Measurements from ENCODE around the gene GGA1. TPM values are rescaled to one million over a fixed set of nuclear protein-coding genes. Genes with fewer than 3 reads are reported as not detected.
A peak's percentile ranks its signal among the peaks of the same experiment; 100 is the strongest.

The GGA1 gene
- total RNA-seq, 1 experiment from 2014 or later: 52.7 TPM

- ChIA-PET POLR2A (interaction anchor here (1.7 to 8.6 kb wide), 3 partner anchors 23 to 41 kb away, joined by 8 to 194 read pairs (median 19); no protein-coding TSS in a partner anchor), CTCF (interaction anchor here (0.6 to 15.3 kb wide), 17 partner anchors 9 to 307 kb away, joined by 3 to 667 read pairs (median 10); no protein-coding TSS in a partner anchor)
- DNase-seq (ENCODE audit: unreplicated experiment): no peak
- BruUV-seq (replicated peaks): no TSS peak
- Mint-ChIP-seq H3K9me3 (ENCODE audit: unreplicated experiment) (no peaks in the 10 kb centered on the region), H3K4me3 (ENCODE audit: unreplicated experiment) (no peak overlapping the region), H3K4me1 (ENCODE audit: insufficient read depth, unreplicated experiment) (peaks cover 37% of the 10 kb centered on the region), H3K27ac (ENCODE audit: low read depth, unreplicated experiment) (no peak overlapping the region), H3K36me3 (ENCODE audit: insufficient read depth, unreplicated experiment) (peaks cover 28% of the 10 kb centered on the region), H3K27me3 (ENCODE audit: insufficient read depth, unreplicated experiment) (no peaks in the 10 kb centered on the region)
- TF ChIP-seq CTCF (IDR thresholded peaks at IDR 0.05; ENCODE audit: unreplicated experiment): no peak
- intact Hi-C loops (cut with micrococcal nuclease): loop anchor here (10.0 kb wide), 1 partner anchor 92 kb away; no protein-coding TSS in a partner anchor
These were observed 42.3 kb upstream of the GGA1 start for GRCh38 chr22:37566329-37566837.

DNA sequence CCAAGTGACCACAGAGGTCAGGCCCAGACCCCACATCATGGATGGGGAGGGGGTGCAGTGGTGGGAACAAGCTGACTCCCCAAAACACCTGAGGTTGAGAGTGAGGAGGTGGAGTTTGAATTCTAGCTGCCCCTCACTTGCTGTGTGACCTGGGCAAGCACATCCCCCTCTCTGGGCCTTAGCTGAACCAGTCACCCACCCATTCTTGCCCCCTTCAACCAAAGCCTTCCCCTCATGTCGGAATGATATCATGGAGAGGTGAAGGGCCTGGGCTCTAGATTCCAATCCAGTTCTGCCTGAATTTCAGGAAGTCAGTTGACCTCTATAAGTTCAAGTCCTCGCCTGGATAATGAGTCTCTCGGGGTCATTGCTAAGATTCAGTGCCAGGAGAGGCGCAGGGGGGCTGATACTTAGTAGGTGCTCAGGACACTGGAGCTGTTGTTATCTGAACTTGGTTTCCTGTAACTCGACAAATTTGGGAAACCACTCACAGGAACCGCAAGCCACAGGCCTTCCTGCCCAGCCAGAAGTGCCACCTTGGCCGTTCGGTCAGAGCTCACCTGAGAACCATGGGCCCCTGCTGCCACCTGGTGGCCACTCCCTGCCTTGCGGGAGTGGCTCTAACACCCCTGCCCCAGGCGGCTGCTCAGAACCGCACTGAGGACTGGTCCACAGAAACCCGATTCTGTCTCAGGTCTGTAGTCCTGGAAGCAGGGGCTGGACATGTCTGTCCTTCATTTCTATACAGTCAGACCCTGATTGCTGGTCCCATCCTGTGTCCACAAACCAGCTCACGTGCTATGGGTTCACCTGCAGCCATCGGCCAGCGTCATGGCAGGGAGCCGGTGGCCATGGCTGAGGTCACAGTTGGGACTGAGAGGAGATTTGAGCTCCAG, 41.5 kb upstream of the GGA1 start:
- Mint-ChIP-seq H3K4me3 (ENCODE audit: unreplicated experiment) (no peak overlapping the region), H3K27me3 (ENCODE audit: insufficient read depth, unreplicated experiment) (no peaks in the 10 kb centered on the region), H3K36me3 (ENCODE audit: insufficient read depth, unreplicated experiment) (peaks cover 28% of the 10 kb centered on the region), H3K4me1 (ENCODE audit: insufficient read depth, unreplicated experiment) (peaks cover 32% of the 10 kb centered on the region), H3K9me3 (ENCODE audit: unreplicated experiment) (no peaks in the 10 kb centered on the region), H3K27ac (ENCODE audit: low read depth, unreplicated experiment) (no peak overlapping the region)
- intact Hi-C loops (cut with micrococcal nuclease): loop anchor here (1.0 to 10.0 kb wide), 2 partner anchors 22 to 92 kb away; no protein-coding TSS in a partner anchor
- BruUV-seq (replicated peaks): no TSS peak
- POLR2A ChIA-PET: interaction anchor here (0.6 to 8.6 kb wide), 5 partner anchors 23 to 307 kb away, joined by 3 to 194 read pairs (median 3); no protein-coding TSS in a partner anchor
- peak; percentile 84 for TF ChIP-seq CTCF (IDR thresholded peaks at IDR 0.05; ENCODE audit: unreplicated experiment)
- CTCF ChIA-PET: interaction anchor here (0.6 to 15.3 kb wide), 33 partner anchors 9 to 1355 kb away, joined by 3 to 667 read pairs (median 4); partner anchors contain the start of gene LGALS2
- DNase-seq (ENCODE audit: unreplicated experiment): peak; percentile 82

GRCh38 chr22:37568012-37568411, 40.6 kb upstream of the GGA1 start:
- ChIA-PET CTCF (interaction anchor here (0.6 to 15.3 kb wide), 21 partner anchors 9 to 1354 kb away, joined by 3 to 667 read pairs (median 7); partner anchors contain the start of gene LGALS2), POLR2A (interaction anchor here (0.6 to 8.6 kb wide), 4 partner anchors 22 to 247 kb away, joined by 3 to 194 read pairs (median 11); no protein-coding TSS in a partner anchor)
- Mint-ChIP-seq H3K4me1 (ENCODE audit: insufficient read depth, unreplicated experiment) (peaks cover 24% of the 10 kb centered on the region), H3K27me3 (ENCODE audit: insufficient read depth, unreplicated experiment) (no peaks in the 10 kb centered on the region), H3K9me3 (ENCODE audit: unreplicated experiment) (no peaks in the 10 kb centered on the region), H3K27ac (ENCODE audit: low read depth, unreplicated experiment) (no peak overlapping the region), H3K4me3 (ENCODE audit: unreplicated experiment) (no peak overlapping the region), H3K36me3 (ENCODE audit: insufficient read depth, unreplicated experiment) (peaks cover 28% of the 10 kb centered on the region)
- no peak for DNase-seq (ENCODE audit: unreplicated experiment)
- BruUV-seq (replicated peaks): no TSS peak
- intact Hi-C loops (cut with micrococcal nuclease): loop anchor here (10.0 kb wide), 1 partner anchor 93 kb away; no protein-coding TSS in a partner anchor
- no peak for TF ChIP-seq CTCF (IDR thresholded peaks at IDR 0.05; ENCODE audit: unreplicated experiment)

All from MCF 10A (cell line).